Gastroesophageal sphincter (tissue), 2 donors: ENCODE results near the gene C12orf56.
"Not testable (repeated sequence)": the region's sequence is repeated elsewhere in the genome, so short reads cannot be mapped to it uniquely, and the experiment has no call there.

ENCODE experiments used
- POLR2A ChIP-seq, 2 donors: fragments of 450-650 bp; IDR thresholded peaks; one replicate each; pipeline ENCODE4 v1.6.1; 2017; ENCODE audit warnings: antibody characterized with exemption in 2 of 2, mild to moderate bottlenecking in 2 of 2, moderate library complexity in 1 of 2
- POLR2AphosphoS5 ChIP-seq: sonication (generic); formaldehyde crosslinking; IDR thresholded peaks from one replicate; pipeline ENCODE4 v1.6.1; 2017; ENCODE audit warnings: antibody characterized with exemption

GRCh38 chr12:64293174-64293573 is 97.4 kb downstream of the C12orf56 start:
- TF ChIP-seq POLR2A (IDR thresholded peaks at IDR 0.05); POLR2AphosphoS5: not testable (repeated sequence)
